ENCODE measurements around the gene KRTAP9-3. TPM values are rescaled to one million over a fixed set of nuclear protein-coding genes. Genes with fewer than 3 reads are reported as not detected.
"Not testable (repeated sequence)": the region's sequence is repeated elsewhere in the genome, so short reads cannot be mapped to it uniquely, and the experiment has no call there.

The KRTAP9-3 gene
- total RNA-seq, 1 experiment from 2014 or later: not detected

DNA sequence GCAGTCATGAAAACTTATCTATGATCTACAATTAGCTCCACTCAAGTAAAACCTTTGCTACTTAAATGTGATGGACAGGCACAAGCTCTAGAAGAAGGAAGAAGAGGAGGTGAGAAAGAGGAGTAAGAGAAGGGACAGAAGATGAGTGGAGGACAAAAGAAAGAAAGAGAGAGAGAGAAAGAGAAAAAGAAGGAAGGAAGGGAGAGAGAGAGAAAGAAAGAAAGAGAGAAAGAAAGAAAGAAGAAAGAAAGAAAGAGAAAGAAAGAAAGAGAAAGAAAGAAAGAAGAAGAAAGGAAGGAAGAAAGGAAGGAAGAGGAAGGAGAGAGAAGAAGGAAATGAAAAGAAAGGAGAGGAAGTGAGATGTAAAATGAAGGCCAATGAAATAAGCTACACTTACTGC is 2.2 kb upstream of the KRTAP9-3 start:
- Histone ChIP-seq H3K27me3 (no peaks in the 10 kb centered on the region), H3K4me1 (no peaks in the 10 kb centered on the region), H3K4me3 (no peak overlapping the region), H3K27ac (no peak overlapping the region), H3K36me3 (no peaks in the 10 kb centered on the region), H3K9me3 (replicated peaks) (no peaks in the 10 kb centered on the region)
- no peak for DNase-seq

GRCh38 chr17:41231731-41232130 is 518 bp upstream of the KRTAP9-3 start:
- no peak overlapping the region for H3K27ac ChIP-seq
- H3K27me3 ChIP-seq: no peaks in the 10 kb centered on the region
- H3K4me1 ChIP-seq: no peaks in the 10 kb centered on the region
- no peak for DNase-seq
- H3K9me3 ChIP-seq (replicated peaks): no peaks in the 10 kb centered on the region
- H3K36me3 ChIP-seq: no peaks in the 10 kb centered on the region
- no peak overlapping the region for H3K4me3 ChIP-seq

DNA sequence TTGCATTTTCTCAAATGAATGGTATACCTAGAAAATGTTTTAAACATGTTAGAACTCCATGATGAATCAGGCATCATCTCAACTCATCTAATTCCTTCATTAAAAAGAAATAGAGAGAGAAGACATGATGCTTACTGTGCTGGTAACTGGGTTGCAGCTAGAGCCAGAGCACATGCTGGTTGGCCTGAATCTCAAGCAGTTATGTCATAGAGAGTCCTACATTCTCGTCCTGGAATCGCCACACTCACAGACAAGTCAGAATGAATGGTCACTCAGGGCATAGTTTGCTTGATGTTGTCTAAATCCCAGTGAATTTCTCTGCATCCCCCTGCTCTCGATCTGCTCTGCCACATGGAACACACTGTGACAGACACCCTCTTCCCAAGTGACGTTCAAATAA is 4.9 kb downstream of the KRTAP9-3 start:
- H3K36me3 ChIP-seq; DNase-seq; H3K27me3 ChIP-seq; H3K4me1 ChIP-seq; H3K4me3 ChIP-seq; H3K9me3 ChIP-seq (replicated peaks); H3K27ac ChIP-seq: not testable (repeated sequence)

GRCh38 chr17:41237949-41238437 is 5.7 kb downstream of the KRTAP9-3 start, which contains the start of gene KRTAP9-8:
Gene KRTAP9-8 (plus strand): TSS chr17:41237999. CDS start chr17:41238052, 53 bp downstream.
- not testable (repeated sequence) for H3K27me3 ChIP-seq; H3K36me3 ChIP-seq; H3K4me3 ChIP-seq; H3K9me3 ChIP-seq (replicated peaks); H3K27ac ChIP-seq; H3K4me1 ChIP-seq
- DNase-seq: peak; percentile 52 to 58

- H3K27ac ChIP-seq; H3K36me3 ChIP-seq; DNase-seq; H3K4me3 ChIP-seq; H3K4me1 ChIP-seq; H3K9me3 ChIP-seq (replicated peaks); H3K27me3 ChIP-seq: not testable (repeated sequence)
Observed at GRCh38 chr17:41246995-41247787, 14.9 kb downstream of the KRTAP9-3 start.

DNA sequence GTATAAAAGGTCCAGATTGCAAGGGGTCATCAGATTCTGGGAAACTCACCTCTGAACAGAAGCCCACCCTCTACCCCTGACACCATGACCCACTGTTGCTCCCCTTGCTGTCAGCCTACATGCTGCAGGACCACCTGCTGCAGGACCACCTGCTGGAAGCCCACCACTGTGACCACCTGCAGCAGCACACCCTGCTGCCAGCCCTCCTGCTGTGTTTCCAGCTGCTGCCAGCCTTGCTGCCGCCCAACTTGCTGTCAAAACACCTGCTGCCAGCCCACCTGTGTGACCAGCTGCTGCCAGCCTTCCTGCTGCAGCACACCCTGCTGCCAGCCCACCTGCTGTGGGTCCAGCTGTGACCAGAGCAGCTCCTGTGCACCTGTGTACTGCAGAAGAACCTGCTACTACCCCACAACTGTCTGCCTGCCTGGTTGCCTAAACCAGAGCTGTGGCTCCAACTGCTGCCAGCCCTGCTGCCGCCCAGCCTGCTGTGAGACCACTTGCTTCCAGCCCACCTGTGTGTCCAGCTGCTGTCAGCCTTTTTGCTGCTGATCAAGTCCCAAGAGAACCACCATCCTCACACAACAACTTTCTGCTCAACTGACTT is 17.5 kb downstream of the KRTAP9-3 start, which contains the start of gene KRTAP9-4:
TSS of gene KRTAP9-4 (plus strand) at position 51 of the 604 bp plus-strand sequence. CDS start at position 85, 34 bp downstream.
- H3K27me3 ChIP-seq; H3K4me1 ChIP-seq; H3K27ac ChIP-seq; H3K4me3 ChIP-seq; H3K9me3 ChIP-seq (replicated peaks); DNase-seq; H3K36me3 ChIP-seq: not testable (repeated sequence)

GRCh38 chr17:41251261-41251660 is 19.0 kb downstream of the KRTAP9-3 start:
- no peak overlapping the region for H3K4me3 ChIP-seq
- H3K27me3 ChIP-seq: no peaks in the 10 kb centered on the region
- H3K27ac ChIP-seq: no peak overlapping the region
- no peaks in the 10 kb centered on the region for H3K36me3 ChIP-seq
- no peaks in the 10 kb centered on the region for H3K4me1 ChIP-seq
- no peak for DNase-seq
- no peaks in the 10 kb centered on the region for H3K9me3 ChIP-seq (replicated peaks)

- H3K27ac ChIP-seq: no peak overlapping the region
- no peaks in the 10 kb centered on the region for H3K27me3 ChIP-seq
Observed at GRCh38 chr17:41254861-41255260, 22.6 kb downstream of the KRTAP9-3 start.

GRCh38 chr17:41255381-41256290 is 23.4 kb downstream of the KRTAP9-3 start, which contains the start of gene KRTAP9-9:
Gene KRTAP9-9 (plus strand): TSS chr17:41255384.
- H3K9me3 ChIP-seq (replicated peaks); H3K4me1 ChIP-seq: not testable (repeated sequence)

More at GRCh38 chr17:41254861-41255260, 22.6 kb downstream of the KRTAP9-3 start:
- Histone ChIP-seq H3K36me3 (no peaks in the 10 kb centered on the region), H3K4me3 (no peak overlapping the region), H3K9me3 (replicated peaks) (no peaks in the 10 kb centered on the region), H3K4me1 (no peaks in the 10 kb centered on the region)
- DNase-seq: no peak

GRCh38 chr17:41256291-41256685 is 24.0 kb downstream of the KRTAP9-3 start:
- Histone ChIP-seq H3K36me3 (no peaks in the 10 kb centered on the region), H3K27me3 (no peaks in the 10 kb centered on the region), H3K4me1 (no peaks in the 10 kb centered on the region), H3K4me3 (no peak overlapping the region), H3K9me3 (replicated peaks) (no peaks in the 10 kb centered on the region), H3K27ac (no peak overlapping the region)
- no peak for DNase-seq

More at GRCh38 chr17:41255381-41256290, 23.4 kb downstream of the KRTAP9-3 start, which contains the start of gene KRTAP9-9:
- not testable (repeated sequence) for H3K4me3 ChIP-seq, H3K36me3 ChIP-seq, DNase-seq, H3K27ac ChIP-seq, H3K27me3 ChIP-seq

DNA sequence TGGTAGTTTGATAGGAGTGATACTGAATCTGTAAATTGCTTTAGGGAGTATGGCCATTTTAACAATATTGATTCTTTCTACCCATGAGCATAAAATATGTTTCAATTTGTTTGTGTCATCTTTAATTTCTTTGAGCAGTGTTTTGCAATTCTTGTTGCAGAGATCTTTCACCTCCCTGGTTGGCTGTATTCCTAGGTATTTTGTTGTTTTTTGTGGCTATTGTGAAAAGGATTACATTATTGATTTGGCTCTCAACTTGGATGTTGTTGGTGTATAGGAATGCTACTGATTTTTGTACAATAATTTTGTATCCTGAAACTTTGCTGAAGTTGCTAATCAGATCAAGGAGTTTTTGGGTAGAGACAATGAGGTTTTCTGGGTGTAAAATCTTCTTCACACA is 26.2 kb downstream of the KRTAP9-3 start:
- no peak overlapping the region for H3K27ac ChIP-seq
- H3K4me3 ChIP-seq: no peak overlapping the region
- no peak for DNase-seq

GRCh38 chr17:41263212-41263611 is 31.0 kb downstream of the KRTAP9-3 start:
- Histone ChIP-seq H3K4me1 (no peaks in the 10 kb centered on the region), H3K9me3 (replicated peaks) (no peaks in the 10 kb centered on the region), H3K27ac (no peak overlapping the region), H3K36me3 (no peaks in the 10 kb centered on the region), H3K27me3 (no peaks in the 10 kb centered on the region), H3K4me3 (no peak overlapping the region)
- DNase-seq: no peak

More for the DNA sequence above, 26.2 kb downstream of the KRTAP9-3 start:
- Histone ChIP-seq H3K4me1 (no peaks in the 10 kb centered on the region), H3K9me3 (replicated peaks) (no peaks in the 10 kb centered on the region), H3K36me3 (no peaks in the 10 kb centered on the region), H3K27me3 (no peaks in the 10 kb centered on the region)

- Histone ChIP-seq H3K27me3 (no peaks in the 10 kb centered on the region), H3K36me3 (no peaks in the 10 kb centered on the region)
Observed at GRCh38 chr17:41264599-41264998, 32.4 kb downstream of the KRTAP9-3 start.

DNA sequence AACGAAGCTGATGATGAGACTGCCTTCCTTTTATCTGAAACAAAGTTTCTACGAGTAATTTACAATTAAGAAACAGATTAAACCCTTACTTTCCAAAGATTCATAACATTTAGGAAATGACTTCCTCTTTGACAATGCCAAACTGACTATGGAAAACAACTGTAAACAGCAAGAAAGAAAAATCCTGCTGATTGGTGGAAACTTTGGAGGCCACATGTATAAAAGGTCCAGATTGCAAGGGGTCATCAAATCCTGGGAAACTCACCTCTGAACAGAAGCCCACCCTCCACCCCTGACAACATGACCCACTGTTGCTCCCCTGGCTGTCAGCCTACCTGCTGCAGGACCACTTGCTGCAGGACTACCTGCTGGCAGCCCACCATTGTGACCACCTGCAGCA is 32.8 kb downstream of the KRTAP9-3 start, which contains the start of gene KRTAP9-6:
TSS of gene KRTAP9-6 (plus strand) at position 301 of the 400 bp plus-strand sequence. CDS start at position 301, 0 bp downstream.
- Histone ChIP-seq H3K27me3 (no peaks in the 10 kb centered on the region), H3K9me3 (replicated peaks) (no peaks in the 10 kb centered on the region), H3K36me3 (no peaks in the 10 kb centered on the region), H3K4me3 (no peak within 1 kb of the TSS), H3K27ac (no peak within 1 kb of the TSS), H3K4me1 (no peaks in the 10 kb centered on the region)
- DNase-seq: no peak

More at GRCh38 chr17:41264599-41264998, 32.4 kb downstream of the KRTAP9-3 start:
- DNase-seq: no peak
- H3K4me1 ChIP-seq: no peaks in the 10 kb centered on the region
- H3K4me3 ChIP-seq: no peak overlapping the region
- no peak overlapping the region for H3K27ac ChIP-seq
- no peaks in the 10 kb centered on the region for H3K9me3 ChIP-seq (replicated peaks)
